ENCODE results near the gene SCAF1. TPM values are rescaled to one million over a fixed set of nuclear protein-coding genes. Genes with fewer than 3 reads are reported as not detected.

SCAF1 gene
- total and polyA plus RNA-seq, 9 of the 15 experiments (the other 6 are each of a cell fraction or from before 2014, with no cell fraction given), result 0.20 to 79.0 (median 4.9) TPM

- TF ChIP-seq MCM5 (IDR thresholded peaks at IDR 0.05; ENCODE audit: low read depth) (no peak), CREB1 (IDR thresholded peaks at IDR 0.05) (no peak), CREB1 (CRISPR knock-in tag; IDR thresholded peaks at IDR 0.05) (no peak), ARID1B (IDR thresholded peaks at IDR 0.05) (no peak), MCM3 (IDR thresholded peaks at IDR 0.05) (no peak), HLTF (IDR thresholded peaks at IDR 0.05) (0 out of 2 replicates have a peak, but pooled peaks have one; percentile 16), PRPF4 (IDR thresholded peaks at IDR 0.05; ENCODE audit: insufficient read depth, low read depth, low read length, poor library complexity, severe bottlenecking) (no peak), PTBP1 (IDR thresholded peaks at IDR 0.05; ENCODE audit: low read depth, low read length) (no peak), PHF21A (IDR thresholded peaks at IDR 0.05; ENCODE audit: borderline replicate concordance, low read depth) (no peak), PRMT5 (CRISPR knock-in tag; IDR thresholded peaks at IDR 0.05) (no peak), POLR2G (IDR thresholded peaks at IDR 0.05; ENCODE audit: low read depth, low read length) (no peak), IFI16 (CRISPR knock-in tag; IDR thresholded peaks at IDR 0.05) (no peak), HMGN3 (IDR thresholded peaks at IDR 0.05; ENCODE audit: borderline replicate concordance, extremely low read depth, insufficient read length, low read depth, low read length) (peak; percentile 3), GTF2E2 (tag; IDR thresholded peaks at IDR 0.05) (no peak), SRSF3 (IDR thresholded peaks at IDR 0.05; ENCODE audit: insufficient read depth, low read length) (no peak), MECOM (CRISPR knock-in tag; IDR thresholded peaks at IDR 0.05) (no peak), ESRRA (IDR thresholded peaks at IDR 0.05; ENCODE audit: borderline replicate concordance, low read depth) (no peak), ZKSCAN8 (CRISPR knock-in tag; IDR thresholded peaks at IDR 0.05) (no peak), NR2C2 (CRISPR knock-in tag; IDR thresholded peaks at IDR 0.05) (no peak), NR2C2 (tag; IDR thresholded peaks at IDR 0.05) (peak; percentile 15; the same call in 1 of the 2 replicates), KDM4B (IDR thresholded peaks at IDR 0.05; ENCODE audit: borderline replicate concordance in 2 of 2, low read depth in 1 of 2) (no peak), ZNF316 (IDR thresholded peaks at IDR 0.05) (no peak), ZNF175 (CRISPR knock-in tag; IDR thresholded peaks at IDR 0.05; ENCODE audit: low read depth) (no peak), ZBTB7A (IDR thresholded peaks at IDR 0.05; ENCODE audit: borderline replicate concordance, control insufficient read depth, low read depth, low read length) (no peak), U2AF2 (optimal IDR thresholded peaks at IDR 0.05; ENCODE audit: low read depth, low read length) (no peak), KLF1 (tag; IDR thresholded peaks at IDR 0.05) (no peak)
- TF ChIP-seq, protein P1, sequence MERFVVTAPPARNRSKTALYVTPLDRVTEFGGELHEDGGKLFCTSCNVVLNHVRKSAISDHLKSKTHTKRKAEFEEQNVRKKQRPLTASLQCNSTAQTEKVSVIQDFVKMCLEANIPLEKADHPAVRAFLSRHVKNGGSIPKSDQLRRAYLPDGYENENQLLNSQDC (CRISPR knock-in tag; IDR thresholded peaks at IDR 0.05), result no peak
- TF ChIP-seq, protein P2, sequence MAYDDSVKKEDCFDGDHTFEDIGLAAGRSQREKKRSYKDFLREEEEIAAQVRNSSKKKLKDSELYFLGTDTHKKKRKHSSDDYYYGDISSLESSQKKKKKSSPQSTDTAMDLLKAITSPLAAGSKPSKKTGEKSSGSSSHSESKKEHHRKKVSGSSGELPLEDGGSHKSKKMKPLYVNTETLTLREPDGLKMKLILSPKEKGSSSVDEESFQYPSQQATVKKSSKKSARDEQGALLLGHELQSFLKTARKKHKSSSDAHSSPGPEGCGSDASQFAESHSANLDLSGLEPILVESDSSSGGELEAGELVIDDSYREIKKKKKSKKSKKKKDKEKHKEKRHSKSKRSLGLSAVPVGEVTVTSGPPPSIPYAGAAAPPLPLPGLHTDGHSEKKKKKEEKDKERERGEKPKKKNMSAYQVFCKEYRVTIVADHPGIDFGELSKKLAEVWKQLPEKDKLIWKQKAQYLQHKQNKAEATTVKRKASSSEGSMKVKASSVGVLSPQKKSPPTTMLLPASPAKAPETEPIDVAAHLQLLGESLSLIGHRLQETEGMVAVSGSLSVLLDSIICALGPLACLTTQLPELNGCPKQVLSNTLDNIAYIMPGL (CRISPR knock-in tag; IDR thresholded peaks at IDR 0.05), result no peak
- TF ChIP-seq, protein P3, sequence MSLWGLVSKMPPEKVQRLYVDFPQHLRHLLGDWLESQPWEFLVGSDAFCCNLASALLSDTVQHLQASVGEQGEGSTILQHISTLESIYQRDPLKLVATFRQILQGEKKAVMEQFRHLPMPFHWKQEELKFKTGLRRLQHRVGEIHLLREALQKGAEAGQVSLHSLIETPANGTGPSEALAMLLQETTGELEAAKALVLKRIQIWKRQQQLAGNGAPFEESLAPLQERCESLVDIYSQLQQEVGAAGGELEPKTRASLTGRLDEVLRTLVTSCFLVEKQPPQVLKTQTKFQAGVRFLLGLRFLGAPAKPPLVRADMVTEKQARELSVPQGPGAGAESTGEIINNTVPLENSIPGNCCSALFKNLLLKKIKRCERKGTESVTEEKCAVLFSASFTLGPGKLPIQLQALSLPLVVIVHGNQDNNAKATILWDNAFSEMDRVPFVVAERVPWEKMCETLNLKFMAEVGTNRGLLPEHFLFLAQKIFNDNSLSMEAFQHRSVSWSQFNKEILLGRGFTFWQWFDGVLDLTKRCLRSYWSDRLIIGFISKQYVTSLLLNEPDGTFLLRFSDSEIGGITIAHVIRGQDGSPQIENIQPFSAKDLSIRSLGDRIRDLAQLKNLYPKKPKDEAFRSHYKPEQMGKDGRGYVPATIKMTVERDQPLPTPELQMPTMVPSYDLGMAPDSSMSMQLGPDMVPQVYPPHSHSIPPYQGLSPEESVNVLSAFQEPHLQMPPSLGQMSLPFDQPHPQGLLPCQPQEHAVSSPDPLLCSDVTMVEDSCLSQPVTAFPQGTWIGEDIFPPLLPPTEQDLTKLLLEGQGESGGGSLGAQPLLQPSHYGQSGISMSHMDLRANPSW (CRISPR knock-in tag; IDR thresholded peaks at IDR 0.05), result no peak
Observed at GRCh38 chr19:49666120-49666444, 24.1 kb downstream of the SCAF1 start (continued).

Data from K562 (cell line).